ENCODE data around the gene RYK. TPM values are rescaled to one million over a fixed set of nuclear protein-coding genes. Genes with fewer than 3 reads are reported as not detected.
A peak's percentile ranks its signal among the peaks of the same experiment; 100 is the strongest.

The RYK gene
- total and polyA plus RNA-seq, 4 donors, result 7.5 to 36.1 (median 15.3) TPM

DNA sequence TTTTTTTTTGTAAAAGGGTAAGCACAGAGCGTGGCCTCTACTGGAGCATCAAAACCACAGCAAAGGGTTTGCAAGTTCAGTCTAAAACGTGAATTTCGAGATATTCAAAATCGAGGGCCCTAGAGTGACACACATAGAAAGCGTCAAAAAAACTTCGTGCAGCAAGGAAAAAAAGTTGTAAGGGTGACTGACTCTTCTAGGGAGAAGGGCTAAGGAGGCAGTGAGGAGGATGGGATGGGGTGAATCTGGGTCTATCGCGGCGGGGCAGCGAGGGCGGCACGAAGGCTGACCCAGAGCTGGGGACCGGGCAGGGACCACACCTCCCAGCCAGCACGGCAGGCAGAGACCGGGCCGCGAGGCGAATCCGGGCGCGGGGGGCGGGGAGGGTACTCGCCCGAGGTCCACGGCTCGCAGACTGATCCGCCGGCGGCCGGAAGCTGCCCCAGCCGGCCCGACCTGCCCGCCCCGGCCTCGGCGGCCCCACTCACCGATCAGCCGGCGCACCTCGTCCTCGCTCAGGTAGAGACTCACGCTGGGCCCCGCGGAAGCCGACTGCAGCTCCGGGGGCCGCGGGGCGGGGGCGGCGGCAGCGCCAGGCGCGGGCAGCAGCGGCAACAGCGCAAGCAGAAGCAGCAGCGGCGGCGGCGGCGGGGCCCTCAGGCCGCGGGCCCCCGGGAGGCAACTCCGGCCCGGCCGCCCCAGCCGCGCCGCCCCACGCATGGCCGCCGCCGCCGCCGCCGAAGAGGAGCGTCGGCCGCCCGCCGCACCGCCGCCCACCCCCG is 533 bp downstream of the RYK start (continued):
- TF ChIP-seq REST (IDR thresholded peaks at IDR 0.05), result no peak
- no peak for TF ChIP-seq FOXA1 (IDR thresholded peaks at IDR 0.05)
- no peak for TF ChIP-seq GABPA (IDR thresholded peaks at IDR 0.05 in 1 of 2, conservative IDR thresholded peaks at IDR 0.05 in 1 of 2)
- TF ChIP-seq SP1 (IDR thresholded peaks at IDR 0.05), result no peak

DNA sequence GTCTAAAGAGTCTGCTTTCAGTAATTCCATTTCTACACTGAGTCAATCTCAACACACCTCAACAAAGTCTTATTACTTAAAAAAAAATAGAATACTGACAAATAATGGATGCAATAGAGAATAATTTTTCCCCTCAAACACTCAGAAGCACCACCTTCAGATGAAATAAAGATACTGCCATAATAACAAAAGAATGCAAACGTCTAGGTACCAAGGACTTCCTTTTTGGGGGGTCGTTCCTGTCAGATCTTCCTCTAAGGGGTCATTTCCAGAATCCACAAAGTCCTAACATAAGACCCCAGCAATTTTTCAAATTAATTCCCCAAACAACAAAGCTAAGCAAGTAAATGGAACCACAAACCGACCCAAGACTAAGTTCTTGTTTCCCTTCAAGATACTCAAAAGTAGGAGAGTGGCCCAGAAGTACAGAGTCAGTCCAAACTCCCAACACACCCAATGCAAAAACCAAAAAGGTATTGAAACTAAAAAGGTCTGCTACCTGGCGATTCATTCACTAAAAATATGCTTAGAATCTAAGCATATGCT is 1.3 kb downstream of the RYK start:
- H3K4me1 ChIP-seq (ENCODE audit: control insufficient read depth in 4 of 4, insufficient read depth in 4 of 4, low read length in 3 of 4), result peaks cover 6 to 14% (median 12%) of the 10 kb centered on the region in 4 donors
- TF ChIP-seq HNF4A (conservative IDR thresholded peaks at IDR 0.05) (no peak), TAF1 (conservative IDR thresholded peaks at IDR 0.05) (no peak), JUND (IDR thresholded peaks at IDR 0.05) (no peak), YY1 (IDR thresholded peaks at IDR 0.05) (no peak), FOXA2 (IDR thresholded peaks at IDR 0.05) (no peak), SP1 (IDR thresholded peaks at IDR 0.05) (no peak), GABPA (IDR thresholded peaks at IDR 0.05 in 1 of 2, conservative IDR thresholded peaks at IDR 0.05 in 1 of 2) (no peak), MAX (IDR thresholded peaks at IDR 0.05) (no peak), RAD21 (IDR thresholded peaks at IDR 0.05) (no peak), RXRA (IDR thresholded peaks at IDR 0.05) (no peak), EGR1 (IDR thresholded peaks at IDR 0.05; ENCODE audit: low read depth in 2 of 2) (no peak)
- H3K9ac ChIP-seq (ENCODE audit: low read depth in 1 of 2, low read length in 2 of 2), result no peak overlapping the region
- H3K9me3 ChIP-seq (ENCODE audit: control insufficient read depth in 4 of 4, low read length in 3 of 4), result no peaks in the 10 kb centered on the region
- no peaks in the 10 kb centered on the region for H3K36me3 ChIP-seq (ENCODE audit: control insufficient read depth in 4 of 4, insufficient read depth in 3 of 4, low read depth in 1 of 4, low read length in 3 of 4)
- no peaks in the 10 kb centered on the region for H3K27me3 ChIP-seq (ENCODE audit: control insufficient read depth in 4 of 4, insufficient read depth in 4 of 4, low read length in 3 of 4)
- no peak for DNase-seq (ENCODE audit: low spot score)
- H3K27ac ChIP-seq (ENCODE audit: low read depth in 1 of 2, low read length in 2 of 2), result peak overlapping the region; percentile 85 to 86
- H3K4me3 ChIP-seq (ENCODE audit: low read depth in 1 of 3, low read length in 3 of 3), result peak overlapping the region; percentile 27 to 98 (median 66)
- 22% methylated on average over 4 of the region's 4 CpGs for WGBS

DNA sequence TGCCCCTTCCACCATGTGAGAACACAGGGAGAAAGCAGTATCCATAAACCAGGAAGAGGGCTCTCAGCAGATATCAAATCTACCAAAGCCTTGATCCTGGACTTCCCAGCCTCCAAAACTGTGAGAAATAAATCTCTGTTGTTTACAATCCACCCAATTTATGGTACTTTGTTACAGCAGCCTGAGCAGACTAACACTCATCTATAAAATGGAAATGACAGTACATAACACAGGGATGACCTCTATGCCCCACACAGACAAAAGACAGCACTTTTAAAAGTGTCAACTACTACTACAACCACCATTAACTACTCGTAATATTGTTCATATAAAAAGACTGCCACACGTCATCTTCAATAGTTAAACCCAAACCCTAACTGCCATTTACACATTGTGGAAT is 5.7 kb downstream of the RYK start:
- DNase-seq (ENCODE audit: low spot score), result no peak
- 92% methylated on average over 2 of the region's 2 CpGs for WGBS
- Histone ChIP-seq H3K27me3 (ENCODE audit: control insufficient read depth in 4 of 4, insufficient read depth in 4 of 4, low read length in 3 of 4) (no peaks in the 10 kb centered on the region), H3K9me3 (ENCODE audit: control insufficient read depth in 4 of 4, low read length in 3 of 4) (no peaks in the 10 kb centered on the region), H3K27ac (ENCODE audit: low read depth in 1 of 2, low read length in 2 of 2) (no peak overlapping the region), H3K9ac (ENCODE audit: low read depth in 1 of 2, low read length in 2 of 2) (no peak overlapping the region), H3K4me1 (ENCODE audit: control insufficient read depth in 4 of 4, insufficient read depth in 4 of 4, low read length in 3 of 4) (peaks cover 12 to 22% (median 16%) of the 10 kb centered on the region in 4 donors), H3K36me3 (ENCODE audit: control insufficient read depth in 4 of 4, insufficient read depth in 3 of 4, low read depth in 1 of 4, low read length in 3 of 4) (no peaks in the 10 kb centered on the region), H3K4me3 (ENCODE audit: low read depth in 1 of 3, low read length in 3 of 3) (no peak overlapping the region)
- TF ChIP-seq, protein P1, sequence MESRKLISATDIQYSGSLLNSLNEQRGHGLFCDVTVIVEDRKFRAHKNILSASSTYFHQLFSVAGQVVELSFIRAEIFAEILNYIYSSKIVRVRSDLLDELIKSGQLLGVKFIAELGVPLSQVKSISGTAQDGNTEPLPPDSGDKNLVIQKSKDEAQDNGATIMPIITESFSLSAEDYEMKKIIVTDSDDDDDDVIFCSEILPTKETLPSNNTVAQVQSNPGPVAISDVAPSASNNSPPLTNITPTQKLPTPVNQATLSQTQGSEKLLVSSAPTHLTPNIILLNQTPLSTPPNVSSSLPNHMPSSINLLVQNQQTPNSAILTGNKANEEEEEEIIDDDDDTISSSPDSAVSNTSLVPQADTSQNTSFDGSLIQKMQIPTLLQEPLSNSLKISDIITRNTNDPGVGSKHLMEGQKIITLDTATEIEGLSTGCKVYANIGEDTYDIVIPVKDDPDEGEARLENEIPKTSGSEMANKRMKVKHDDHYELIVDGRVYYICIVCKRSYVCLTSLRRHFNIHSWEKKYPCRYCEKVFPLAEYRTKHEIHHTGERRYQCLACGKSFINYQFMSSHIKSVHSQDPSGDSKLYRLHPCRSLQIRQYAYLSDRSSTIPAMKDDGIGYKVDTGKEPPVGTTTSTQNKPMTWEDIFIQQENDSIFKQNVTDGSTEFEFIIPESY (IDR thresholded peaks at IDR 0.05), result no peak
- TF ChIP-seq YY1 (IDR thresholded peaks at IDR 0.05) (no peak), HNF4A (conservative IDR thresholded peaks at IDR 0.05) (no peak), TAF1 (conservative IDR thresholded peaks at IDR 0.05) (no peak), CTCF (IDR thresholded peaks at IDR 0.05; ENCODE audit: low read depth, low read length, missing input control) (no peak), RXRA (IDR thresholded peaks at IDR 0.05) (no peak), RAD21 (IDR thresholded peaks at IDR 0.05) (no peak), MAX (IDR thresholded peaks at IDR 0.05) (no peak), SP1 (IDR thresholded peaks at IDR 0.05) (no peak), EGR1 (IDR thresholded peaks at IDR 0.05; ENCODE audit: low read depth in 2 of 2) (no peak), HNF4G (IDR thresholded peaks at IDR 0.05) (no peak), GABPA (IDR thresholded peaks at IDR 0.05 in 1 of 2, conservative IDR thresholded peaks at IDR 0.05 in 1 of 2) (no peak), FOXA2 (IDR thresholded peaks at IDR 0.05) (no peak), FOXA1 (IDR thresholded peaks at IDR 0.05) (no peak)
- TF ChIP-seq, protein P2, sequence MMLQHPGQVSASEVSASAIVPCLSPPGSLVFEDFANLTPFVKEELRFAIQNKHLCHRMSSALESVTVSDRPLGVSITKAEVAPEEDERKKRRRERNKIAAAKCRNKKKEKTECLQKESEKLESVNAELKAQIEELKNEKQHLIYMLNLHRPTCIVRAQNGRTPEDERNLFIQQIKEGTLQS (IDR thresholded peaks at IDR 0.05), result no peak
